ENCODE data around the gene MKI67.

Gene MKI67

GRCh38 chr10:128064108-128064969 is 61.9 kb downstream of the MKI67 start:
- peak; percentile 95 to 100 for DNase-seq

- DNase-seq: peak; percentile 54 to 73
Measured at GRCh38 chr10:128063736-128064107, 62.5 kb downstream of the MKI67 start.

GRCh38 chr10:128062881-128063563 is 63.2 kb downstream of the MKI67 start:
- peak; percentile 83 to 96 for DNase-seq

- DNase-seq: no peak
Measured at GRCh38 chr10:128062331-128062880, 63.8 kb downstream of the MKI67 start.

- DNase-seq: no peak
Measured at GRCh38 chr10:128061306-128062300, 64.6 kb downstream of the MKI67 start.

- peak in 1 of 2 donors; percentile 61 for DNase-seq
Measured at GRCh38 chr10:128060341-128061250, 65.6 kb downstream of the MKI67 start.

GRCh38 chr10:128059982-128060293 is 66.3 kb downstream of the MKI67 start:
- DNase-seq: no peak

- DNase-seq: no peak
Measured at GRCh38 chr10:128059266-128059981, 66.8 kb downstream of the MKI67 start.

- no peak for DNase-seq
Measured at GRCh38 chr10:128058750-128059134, 67.5 kb downstream of the MKI67 start.

GRCh38 chr10:128058106-128058749 is 68.0 kb downstream of the MKI67 start:
- DNase-seq: no peak

- DNase-seq: no peak
Measured at GRCh38 chr10:128056303-128057050, 69.7 kb downstream of the MKI67 start.

GRCh38 chr10:128055061-128055868 is 71.0 kb downstream of the MKI67 start:
- no peak for DNase-seq

- DNase-seq: peak; percentile 82 to 86
Measured at GRCh38 chr10:128054163-128054970, 71.9 kb downstream of the MKI67 start.

- no peak for DNase-seq
Measured at GRCh38 chr10:128053356-128053755, 72.9 kb downstream of the MKI67 start.

GRCh38 chr10:128052696-128053095 is 73.5 kb downstream of the MKI67 start:
- no peak for DNase-seq

- no peak for DNase-seq
Measured at GRCh38 chr10:128051548-128051947, 74.7 kb downstream of the MKI67 start.

- DNase-seq: peak; percentile 78 to 91
Measured at GRCh38 chr10:128050936-128051335, 75.3 kb downstream of the MKI67 start.

- no peak for DNase-seq
Measured at GRCh38 chr10:128050121-128050516, 76.1 kb downstream of the MKI67 start.
